Keratinocyte (primary cell): ENCODE measurements around the gene ADGRA1. TPM values are rescaled to one million over a fixed set of nuclear protein-coding genes. Genes with fewer than 3 reads are reported as not detected.

ENCODE experiments used
- DNase-seq: peaks from one replicate; pipeline ENCODE4 v3.0.0-alpha.2; 2011; ENCODE audit warnings: low read depth, missing footprints, low spot score
- FAIRE-seq: peaks from 2 replicates; lab custom pipeline; 2011; peaks lifted over from hg19 to GRCh38; lab: Jason Lieb, UNC
- H2AFZ ChIP-seq: 2 replicates; pipeline ENCODE4 v1.6.0; 2012; ENCODE audit warnings: low read length, control low read depth, inconsistent platforms; ENCODE audit not compliant: control insufficient read depth
- H3K27ac ChIP-seq: 2 replicates; pipeline ENCODE4 v1.5.1; 2011; ENCODE audit warnings: low read length; ENCODE audit not compliant: control insufficient read depth, insufficient read depth
- H3K27me3 ChIP-seq: 3 replicates; pipeline ENCODE4 v1.6.0; 2011; ENCODE audit warnings: low read length; ENCODE audit not compliant: control insufficient read depth, insufficient read depth; ENCODE audit errors: extremely low read depth
- H3K36me3 ChIP-seq, 2 experiments: 2 replicates in 1 of 2; 3 replicates in 1 of 2; pipeline ENCODE4 v1.5.1; 2011; ENCODE audit warnings: low read length in 2 of 2, mild to moderate bottlenecking in 1 of 2; ENCODE audit not compliant: control insufficient read depth in 2 of 2, insufficient read depth in 2 of 2; ENCODE audit errors: extremely low read depth in 1 of 2
- H3K4me1 ChIP-seq: 3 replicates; pipeline ENCODE4 v1.5.1; 2011; ENCODE audit warnings: low read length; ENCODE audit not compliant: control insufficient read depth, insufficient read depth; ENCODE audit errors: extremely low read depth
- H3K4me2 ChIP-seq: 3 replicates; pipeline ENCODE4 v1.6.0; 2011; ENCODE audit warnings: low read depth, low read length; ENCODE audit not compliant: control insufficient read depth, insufficient read depth; ENCODE audit errors: extremely low read depth
- H3K4me3 ChIP-seq, 3 experiments: fragments of 200-600 bp in 1 of 3; sonication (generic) in 1 of 3; 2 replicates in 2 of 3; 3 replicates in 1 of 3; pipeline ENCODE4 v1.5.1; 2011 to 2016; ENCODE audit warnings: low read length in 3 of 3, mild to moderate bottlenecking in 3 of 3, control low read depth in 2 of 3, inconsistent platforms in 1 of 3, low read depth in 1 of 3, mixed read lengths in 1 of 3, mixed run types in 1 of 3, moderate library complexity in 1 of 3; ENCODE audit not compliant: control insufficient read depth in 2 of 3, insufficient read depth in 2 of 3; ENCODE audit errors: extremely low read depth in 1 of 3
- H3K79me2 ChIP-seq: 2 replicates; pipeline ENCODE4 v1.6.0; 2012; ENCODE audit warnings: low read length; ENCODE audit not compliant: control insufficient read depth, insufficient read depth
- H3K9ac ChIP-seq: 3 replicates; pipeline ENCODE4 v1.6.0; 2011; ENCODE audit warnings: low read length; ENCODE audit not compliant: control insufficient read depth, insufficient read depth; ENCODE audit errors: extremely low read depth
- H3K9me1 ChIP-seq: 3 replicates; pipeline ENCODE4 v1.6.0; 2011; ENCODE audit warnings: low read length; ENCODE audit not compliant: control insufficient read depth, insufficient read depth; ENCODE audit errors: extremely low read depth
- H3K9me3 ChIP-seq: 2 replicates; pipeline ENCODE4 v1.5.1; 2012; ENCODE audit warnings: low read depth, low read length; ENCODE audit not compliant: control insufficient read depth
- H4K20me1 ChIP-seq: 3 replicates; pipeline ENCODE4 v1.6.0; 2011; ENCODE audit warnings: low read length; ENCODE audit not compliant: control insufficient read depth, insufficient read depth; ENCODE audit errors: extremely low read depth
- CTCF ChIP-seq, 3 experiments: IDR thresholded peaks in 1 of 3; conservative IDR thresholded peaks in 1 of 3; optimal IDR thresholded peaks in 1 of 3; 2 replicates in 2 of 3; 3 replicates in 1 of 3; pipeline versions ENCODE3 to v1.5.1; 2011; ENCODE audit warnings: low read length in 3 of 3, mild to moderate bottlenecking in 3 of 3, moderate library complexity in 2 of 3, control low read depth in 1 of 3, inconsistent platforms in 1 of 3; ENCODE audit not compliant: insufficient read depth in 2 of 3; ENCODE audit errors: extremely low read depth in 1 of 3
- EZH2 ChIP-seq: IDR thresholded peaks from one replicate; pipeline ENCODE4 v1.6.1; 2012; ENCODE audit warnings: inconsistent platforms, mild to moderate bottlenecking, low read length, moderate library complexity
- dilution Hi-C: fragments of 300-500 bp; cut with MboI; formaldehyde crosslinking; loops from one replicate; pipeline ENCODE4 v1.7.0; 2020; ENCODE audit warnings: low sequenced_read_pairs; ENCODE audit not compliant: extremely low pct_ligation_motif_present
- polyA plus RNA-seq, 5 experiments: library from polyadenylated mRNA; depleted of rRNA in 3 of 5; stranded (reverse) in 3 of 5; stranded (forward) in 1 of 5; unstranded in 1 of 5; fragments of >200 nt; gene quantifications; 1 replicate in 1 of 5; 2 replicates in 3 of 5; 3 replicates in 1 of 5; pipeline versions ENCODE4 v1.2.1 to v1.2.3, GENCODE V29; 2011 to 2012; ENCODE audit warnings: missing spikeins in 2 of 5, low read depth in 1 of 5, low replicate concordance in 1 of 5

ADGRA1 gene
- polyA plus RNA-seq, 1 donor (not counting 4 experiments of a cell fraction or from before 2014, with no cell fraction given): not detected

- H3K79me2 ChIP-seq: no peaks in the 10 kb centered on the region
- H4K20me1 ChIP-seq: no peaks in the 10 kb centered on the region
- no peak for DNase-seq
- H3K9me3 ChIP-seq: peaks cover 10% of the 10 kb centered on the region
- no peak overlapping the region for H3K27ac ChIP-seq
- H3K9ac ChIP-seq: no peak overlapping the region
- TF ChIP-seq CTCF (optimal IDR thresholded peaks at IDR 0.05 in 1 of 3, IDR thresholded peaks at IDR 0.05 in 1 of 3, conservative IDR thresholded peaks at IDR 0.05 in 1 of 3; ENCODE audit: extremely low read depth in 1 of 3, insufficient read depth in 2 of 3, low read length in 3 of 3): no peak
- no peak for TF ChIP-seq EZH2
- no peaks in the 10 kb centered on the region for H3K27me3 ChIP-seq
- H3K36me3 ChIP-seq: no peaks in the 10 kb centered on the region
- H2AFZ ChIP-seq: no peak overlapping the region
- H3K9me1 ChIP-seq: no peaks in the 10 kb centered on the region
- H3K4me1 ChIP-seq: no peaks in the 10 kb centered on the region
- no peak overlapping the region for H3K4me3 ChIP-seq
- no peak for FAIRE-seq
- dilution Hi-C loops: no loop called here
- no peak overlapping the region for H3K4me2 ChIP-seq
Measured at GRCh38 chr10:133107442-133107841, 19.7 kb downstream of the ADGRA1 start.

- H3K27ac ChIP-seq: no peak overlapping the region
- H3K27me3 ChIP-seq: no peaks in the 10 kb centered on the region
- no peak overlapping the region for H3K4me3 ChIP-seq
- DNase-seq: no peak
- FAIRE-seq: no peak
- H3K4me1 ChIP-seq: no peaks in the 10 kb centered on the region
- H3K9me3 ChIP-seq: peaks cover 12% of the 10 kb centered on the region
- H4K20me1 ChIP-seq: no peaks in the 10 kb centered on the region
- no peaks in the 10 kb centered on the region for H3K36me3 ChIP-seq
- H3K4me2 ChIP-seq: no peak overlapping the region
- TF ChIP-seq CTCF (optimal IDR thresholded peaks at IDR 0.05 in 1 of 3, IDR thresholded peaks at IDR 0.05 in 1 of 3, conservative IDR thresholded peaks at IDR 0.05 in 1 of 3; ENCODE audit: extremely low read depth in 1 of 3, insufficient read depth in 2 of 3, low read length in 3 of 3): no peak
- TF ChIP-seq EZH2: no peak
- dilution Hi-C loops: no loop called here
- no peaks in the 10 kb centered on the region for H3K79me2 ChIP-seq
- no peak overlapping the region for H3K9ac ChIP-seq
- no peaks in the 10 kb centered on the region for H3K9me1 ChIP-seq
- no peak overlapping the region for H2AFZ ChIP-seq
Measured at GRCh38 chr10:133109711-133110110, 22.0 kb downstream of the ADGRA1 start.
